Neural progenitor cell (in vitro differentiated cells): Measurements from ENCODE around the gene TRMT2B. TPM values are rescaled to one million over a fixed set of nuclear protein-coding genes. Genes with fewer than 3 reads are reported as not detected.
"Not testable (repeated sequence)": the region's sequence is repeated elsewhere in the genome, so short reads cannot be mapped to it uniquely, and the experiment has no call there.

Source experiments
- DNase-seq: peaks from one replicate; pipeline ENCODE4 v3.0.0-alpha.2; 2016; ENCODE audit warnings: low spot score
- H2AFZ ChIP-seq: fragments of 200-600 bp; sonication (generic); replicated peaks from 2 replicates; pipeline ENCODE4 v1.6.1; 2016; ENCODE audit warnings: antibody characterized with exemption
- H3F3A ChIP-seq: fragments of 200-600 bp; sonication (generic); 2 replicates; pipeline ENCODE4 v1.6.1; 2016; ENCODE audit warnings: antibody characterized with exemption, low read depth
- H3K27ac ChIP-seq: fragments of 200-600 bp; sonication (generic); 2 replicates; pipeline ENCODE4 v1.5.1; 2016; ENCODE audit warnings: mild to moderate bottlenecking
- H3K27me3 ChIP-seq: fragments of 200-600 bp; sonication (generic); 2 replicates; pipeline ENCODE4 v1.6.1; 2016; ENCODE audit warnings: mild to moderate bottlenecking, moderate library complexity
- H3K36me3 ChIP-seq: fragments of 200-600 bp; sonication (generic); 2 replicates; pipeline ENCODE4 v1.5.1; 2016
- H3K4me1 ChIP-seq: fragments of 200-600 bp; sonication (generic); 2 replicates; pipeline ENCODE4 v1.6.1; 2016; ENCODE audit warnings: mixed run types
- H3K4me2 ChIP-seq: fragments of 200-600 bp; sonication (generic); 2 replicates; pipeline ENCODE4 v1.6.1; 2016
- H3K4me3 ChIP-seq: fragments of 200-600 bp; sonication (generic); 2 replicates; pipeline ENCODE4 v1.5.1; 2016
- H3K79me2 ChIP-seq: fragments of 200-600 bp; sonication (generic); 2 replicates; pipeline ENCODE4 v1.6.1; 2016; ENCODE audit warnings: low read depth
- H3K9ac ChIP-seq: fragments of 200-600 bp; sonication (generic); 2 replicates; pipeline ENCODE4 v1.6.1; 2016
- H3K9me3 ChIP-seq: fragments of 200-600 bp; sonication (generic); 2 replicates; pipeline ENCODE4 v1.5.1; 2016; ENCODE audit warnings: low read depth
- H4K20me1 ChIP-seq: fragments of 200-600 bp; sonication (generic); 2 replicates; pipeline ENCODE4 v1.6.1; 2016; ENCODE audit warnings: low read depth
- H3K27ac Mint-ChIP-seq: 3 replicates; pipeline ENCODE4 v1.8.0; 2021; ENCODE audit warnings: mixed read lengths
- H3K27me3 Mint-ChIP-seq: 2 replicates; pipeline ENCODE4 v1.8.0; 2022; ENCODE audit warnings: low read depth, mild to moderate bottlenecking, inconsistent platforms, moderate library complexity, mixed read lengths; ENCODE audit not compliant: insufficient read depth
- H3K36me3 Mint-ChIP-seq: 3 replicates; pipeline ENCODE4 v1.8.0; 2021; ENCODE audit warnings: mixed read lengths
- H3K4me1 Mint-ChIP-seq: 3 replicates; pipeline ENCODE4 v1.8.0; 2021; ENCODE audit warnings: mixed read lengths
- H3K4me3 Mint-ChIP-seq: 3 replicates; pipeline ENCODE4 v1.8.0; 2021; ENCODE audit warnings: mild to moderate bottlenecking, moderate library complexity, mixed read lengths
- H3K9me3 Mint-ChIP-seq: 3 replicates; pipeline ENCODE4 v1.8.0; 2020; ENCODE audit warnings: mixed read lengths
- CTCF ChIP-seq: fragments of 200-600 bp; sonication (generic); IDR thresholded peaks from 2 replicates; pipeline ENCODE4 v1.5.1; 2017; ENCODE audit warnings: antibody characterized with exemption, mild to moderate bottlenecking
- EZH2 ChIP-seq: fragments of 200-600 bp; sonication (generic); IDR thresholded peaks from 2 replicates; pipeline ENCODE4 v1.6.1; 2017; ENCODE audit warnings: antibody characterized with exemption, mild to moderate bottlenecking, moderate library complexity
- EZH2phosphoT487 ChIP-seq: fragments of 200-600 bp; sonication (generic); IDR thresholded peaks from 2 replicates; pipeline ENCODE4 v1.6.1; 2017; ENCODE audit warnings: antibody characterized with exemption
- total RNA-seq: library from RNA; depleted of rRNA; stranded (reverse); fragments of >200 nt; gene quantifications from 2 replicates; pipeline ENCODE4 v1.2.3, GENCODE V29; 2015; ENCODE audit warnings: low replicate concordance

The TRMT2B gene
- total RNA-seq, 1 donor from 2014 or later, result 11.5 TPM

GRCh38 chrX:101022020-101022419 lies 29.9 kb downstream of the TRMT2B start:
- no peaks in the 10 kb centered on the region for H3F3A ChIP-seq
- no peak overlapping the region for H3K9ac ChIP-seq

GRCh38 chrX:101012031-101012430 lies 39.9 kb downstream of the TRMT2B start:
- H3K27me3 Mint-ChIP-seq, DNase-seq, H3K36me3 ChIP-seq, H3K36me3 Mint-ChIP-seq, H3K4me3 Mint-ChIP-seq, H4K20me1 ChIP-seq, H2AFZ ChIP-seq, H3K4me2 ChIP-seq, H3K9me3 Mint-ChIP-seq, H3K9me3 ChIP-seq, H3K27me3 ChIP-seq, H3K27ac Mint-ChIP-seq, H3K4me1 ChIP-seq, H3K4me1 Mint-ChIP-seq, H3K4me3 ChIP-seq, H3F3A ChIP-seq, H3K79me2 ChIP-seq, H3K9ac ChIP-seq, H3K27ac ChIP-seq: not testable (repeated sequence)

More at GRCh38 chrX:101022020-101022419, 29.9 kb downstream of the TRMT2B start:
- Histone ChIP-seq H3K4me1 (no peaks in the 10 kb centered on the region), H3K79me2 (no peaks in the 10 kb centered on the region), H3K27ac (no peak overlapping the region), H3K4me3 (no peak overlapping the region), H3K4me2 (no peak overlapping the region), H3K9me3 (no peaks in the 10 kb centered on the region), H4K20me1 (no peaks in the 10 kb centered on the region), H2AFZ (no peak overlapping the region), H3K27me3 (no peaks in the 10 kb centered on the region), H3K36me3 (no peaks in the 10 kb centered on the region)
- H3K27me3 Mint-ChIP-seq, result no peaks in the 10 kb centered on the region
- H3K27ac Mint-ChIP-seq, result no peak overlapping the region
- peaks cover 8% of the 10 kb centered on the region for H3K9me3 Mint-ChIP-seq
- no peak overlapping the region for H3K4me3 Mint-ChIP-seq
- H3K36me3 Mint-ChIP-seq, result peaks cover 7% of the 10 kb centered on the region
- H3K4me1 Mint-ChIP-seq, result no peaks in the 10 kb centered on the region
- DNase-seq, result no peak
- no peak for TF ChIP-seq EZH2
- TF ChIP-seq CTCF, result no peak
- no peak for TF ChIP-seq EZH2phosphoT487

GRCh38 chrX:101009090-101009489 lies 42.8 kb downstream of the TRMT2B start:
- Histone ChIP-seq H3K36me3 (no peaks in the 10 kb centered on the region), H2AFZ (no peak overlapping the region), H3K4me3 (no peak overlapping the region), H3F3A (no peaks in the 10 kb centered on the region), H4K20me1 (no peaks in the 10 kb centered on the region), H3K4me2 (no peak overlapping the region), H3K79me2 (no peaks in the 10 kb centered on the region), H3K27me3 (no peaks in the 10 kb centered on the region), H3K27ac (no peak overlapping the region), H3K4me1 (no peaks in the 10 kb centered on the region), H3K9ac (no peak overlapping the region), H3K9me3 (no peaks in the 10 kb centered on the region)
- Mint-ChIP-seq H3K36me3 (peaks cover 2% of the 10 kb centered on the region), H3K27ac (no peak overlapping the region), H3K9me3 (peaks cover 4% of the 10 kb centered on the region), H3K4me3 (no peak overlapping the region), H3K27me3 (peaks cover 2% of the 10 kb centered on the region), H3K4me1 (no peaks in the 10 kb centered on the region)
- no peak for TF ChIP-seq EZH2phosphoT487
- no peak for TF ChIP-seq EZH2
- no peak for TF ChIP-seq CTCF
- no peak for DNase-seq

GRCh38 chrX:100999451-100999850 lies 52.5 kb downstream of the TRMT2B start:
- no peaks in the 10 kb centered on the region for H3K27me3 Mint-ChIP-seq
- H3K27me3 ChIP-seq, result no peaks in the 10 kb centered on the region
- H2AFZ ChIP-seq, result no peak overlapping the region
- H3F3A ChIP-seq, result no peaks in the 10 kb centered on the region
- H3K9me3 ChIP-seq, result no peaks in the 10 kb centered on the region
- H4K20me1 ChIP-seq, result no peaks in the 10 kb centered on the region
- H3K9me3 Mint-ChIP-seq, result peaks cover 2% of the 10 kb centered on the region
- no peaks in the 10 kb centered on the region for H3K4me1 Mint-ChIP-seq
- H3K4me2 ChIP-seq, result no peak overlapping the region
- no peaks in the 10 kb centered on the region for H3K4me1 ChIP-seq
- H3K4me3 ChIP-seq, result no peak overlapping the region
- H3K9ac ChIP-seq, result no peak overlapping the region
- no peak overlapping the region for H3K27ac ChIP-seq
- no peaks in the 10 kb centered on the region for H3K79me2 ChIP-seq
- no peak overlapping the region for H3K27ac Mint-ChIP-seq
- DNase-seq, result no peak
- H3K4me3 Mint-ChIP-seq, result no peak overlapping the region
- no peaks in the 10 kb centered on the region for H3K36me3 ChIP-seq
- peaks cover 2% of the 10 kb centered on the region for H3K36me3 Mint-ChIP-seq
- TF ChIP-seq EZH2phosphoT487 (no peak), EZH2 (no peak), CTCF (no peak)
